Effector memory CD8-positive, alpha-beta T cell (primary cell): Measurements from ENCODE around the gene PLA2G3.
A peak's percentile ranks its signal among the peaks of the same experiment; 100 is the strongest.

Experiments used
- ATAC-seq: fragments of 150-1000 bp; cut with Tn5 transposase; replicated peaks from 2 replicates; pipeline ENCODE4 v1.10.0; 2021; ENCODE audit warnings: mild to moderate bottlenecking, moderate library complexity
- DNase-seq, 3 experiments: peaks; one replicate each; pipeline ENCODE4 v3.0.0; 2021
- H3K27ac Mint-ChIP-seq, 2 donors: one replicate each; pipeline ENCODE4 v1.8.0; 2022; ENCODE audit warnings: mild to moderate bottlenecking in 2 of 2, mixed read lengths in 2 of 2, moderate library complexity in 2 of 2
- H3K27me3 Mint-ChIP-seq, 2 donors: one replicate each; pipeline ENCODE4 v1.8.0; 2022; ENCODE audit warnings: mixed read lengths in 2 of 2
- H3K36me3 Mint-ChIP-seq: one replicate; pipeline ENCODE4 v1.8.0; 2022; ENCODE audit warnings: mild to moderate bottlenecking, moderate library complexity, mixed read lengths; ENCODE audit not compliant: insufficient read depth
- H3K4me1 Mint-ChIP-seq, 2 donors: one replicate each; pipeline ENCODE4 v1.8.0; 2022; ENCODE audit warnings: low read depth in 2 of 2, mixed read lengths in 2 of 2
- H3K4me3 Mint-ChIP-seq, 2 donors: one replicate each; pipeline ENCODE4 v1.8.0; 2022; ENCODE audit warnings: mild to moderate bottlenecking in 2 of 2, mixed read lengths in 2 of 2, moderate library complexity in 2 of 2
- H3K9me3 Mint-ChIP-seq, 2 donors: one replicate each; pipeline ENCODE4 v1.8.0; 2022; ENCODE audit warnings: mixed read lengths in 2 of 2

The PLA2G3 gene

GRCh38 chr22:31089160-31090100 is 50.9 kb downstream of the PLA2G3 start:
- H3K9me3 Mint-ChIP-seq, result no peaks in the 10 kb centered on the region
- H3K27ac Mint-ChIP-seq, result no peak overlapping the region
- no peaks in the 10 kb centered on the region for H3K27me3 Mint-ChIP-seq
- H3K4me3 Mint-ChIP-seq, result no peak overlapping the region
- no peak for ATAC-seq
- DNase-seq, result no peak
- H3K4me1 Mint-ChIP-seq, result peaks cover 3 to 4% of the 10 kb centered on the region in 2 donors
- peaks cover 5% of the 10 kb centered on the region for H3K36me3 Mint-ChIP-seq

DNA sequence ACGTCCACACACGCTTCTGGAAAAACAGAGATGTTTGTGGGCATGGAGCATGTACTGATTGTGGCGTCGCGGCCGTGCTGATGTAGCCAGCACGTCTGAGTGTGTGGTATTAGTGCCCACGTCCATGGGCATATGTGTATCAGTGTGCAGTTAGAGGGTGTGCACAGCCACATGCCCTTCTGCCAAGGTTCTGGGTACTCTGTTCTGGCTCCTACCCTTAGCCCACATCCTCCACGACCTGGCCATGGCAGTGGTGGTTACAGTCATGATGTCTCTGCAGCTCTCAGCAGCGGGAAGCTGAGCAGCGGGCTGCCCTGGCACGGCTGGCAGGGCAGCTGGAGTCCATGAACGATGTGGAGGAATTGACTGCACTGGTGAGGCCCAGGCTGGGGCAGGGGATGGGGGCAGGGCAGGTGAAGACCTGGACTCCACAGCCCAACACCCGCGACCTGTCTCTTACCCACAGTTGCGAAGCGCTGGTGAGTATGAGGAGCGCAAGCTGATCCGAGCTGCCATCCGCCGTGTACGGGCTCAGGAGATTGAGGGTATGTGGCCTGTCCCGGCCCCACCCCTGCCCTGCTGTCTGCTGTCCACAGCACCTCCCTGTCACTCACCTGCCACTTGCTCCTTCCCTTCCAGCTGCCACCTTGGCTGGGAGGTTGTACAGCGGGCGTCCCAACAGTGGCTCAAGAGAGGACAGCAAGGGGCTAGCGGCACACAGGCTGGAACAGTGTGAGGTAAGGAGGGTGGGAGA is 51.9 kb downstream of the PLA2G3 start:
- ATAC-seq (no peak), DNase-seq (no peak)
- no peaks in the 10 kb centered on the region for H3K27me3 Mint-ChIP-seq
- no peak overlapping the region for H3K4me3 Mint-ChIP-seq
- peaks cover 8 to 13% of the 10 kb centered on the region in 2 donors for H3K4me1 Mint-ChIP-seq
- peaks cover 5% of the 10 kb centered on the region for H3K36me3 Mint-ChIP-seq
- H3K27ac Mint-ChIP-seq, result no peak overlapping the region
- no peaks in the 10 kb centered on the region for H3K9me3 Mint-ChIP-seq

DNA sequence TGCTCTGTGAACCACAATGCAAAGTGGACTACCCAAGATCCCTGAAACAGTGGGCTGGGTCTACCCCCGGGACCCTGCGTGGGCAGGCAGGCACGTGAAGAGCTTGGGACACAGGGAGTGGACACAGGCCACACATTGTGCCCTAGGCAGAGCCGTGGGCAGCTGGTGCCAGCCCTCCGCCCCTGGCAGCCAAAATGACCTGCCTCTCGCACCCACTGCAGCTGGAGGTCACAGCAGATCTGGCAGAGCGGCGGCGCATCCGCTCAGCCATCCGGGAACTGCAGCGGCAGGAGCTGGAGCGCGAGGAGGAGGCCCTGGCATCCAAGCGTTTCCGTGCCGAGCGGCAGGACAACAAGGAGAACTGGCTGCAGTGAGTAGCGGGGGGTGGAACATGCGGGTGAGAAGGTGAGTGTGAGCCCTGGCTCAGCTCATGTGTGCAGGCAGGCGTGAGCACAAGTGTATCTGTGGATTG is 52.5 kb downstream of the PLA2G3 start:
- Mint-ChIP-seq H3K9me3 (no peaks in the 10 kb centered on the region), H3K27me3 (no peaks in the 10 kb centered on the region), H3K36me3 (peaks cover 5% of the 10 kb centered on the region), H3K4me3 (no peak overlapping the region), H3K4me1 (peaks cover 8 to 18% of the 10 kb centered on the region in 2 donors), H3K27ac (no peak overlapping the region)
- no peak for DNase-seq
- no peak for ATAC-seq

- DNase-seq (no peak), ATAC-seq (no peak)
- no peaks in the 10 kb centered on the region for H3K9me3 Mint-ChIP-seq
- H3K27ac Mint-ChIP-seq, result no peak overlapping the region
- no peaks in the 10 kb centered on the region for H3K27me3 Mint-ChIP-seq
- peaks cover 5% of the 10 kb centered on the region for H3K36me3 Mint-ChIP-seq
- H3K4me1 Mint-ChIP-seq, result peaks cover 16 to 24% of the 10 kb centered on the region in 2 donors
- H3K4me3 Mint-ChIP-seq, result no peak overlapping the region
Measured at GRCh38 chr22:31086703-31087330, 53.5 kb downstream of the PLA2G3 start.

GRCh38 chr22:31085928-31086327 is 54.4 kb downstream of the PLA2G3 start:
- Mint-ChIP-seq H3K4me3 (peak overlapping the region in 1 of 2 donors; percentile 90), H3K4me1 (peaks cover 25 to 32% of the 10 kb centered on the region in 2 donors), H3K27ac (no peak overlapping the region), H3K36me3 (peaks cover 12% of the 10 kb centered on the region), H3K27me3 (no peaks in the 10 kb centered on the region), H3K9me3 (no peaks in the 10 kb centered on the region)
- no peak for ATAC-seq
- DNase-seq, result no peak

DNA sequence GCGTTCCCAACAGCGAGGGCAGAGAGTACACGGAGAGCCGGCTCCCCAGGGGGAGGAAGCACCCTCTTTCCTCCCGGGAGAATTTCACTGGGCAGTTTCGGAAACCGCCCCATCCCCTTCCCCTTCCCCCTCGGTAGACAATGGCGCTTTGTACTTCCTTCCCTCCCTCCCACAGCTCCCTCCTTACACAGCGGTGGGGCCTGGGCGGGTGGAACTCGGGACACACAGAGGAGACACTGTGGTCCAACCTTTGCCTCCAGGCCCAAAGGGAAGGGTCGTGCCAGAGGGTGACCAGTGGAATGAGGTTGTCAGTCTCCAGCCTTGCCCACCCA is 54.8 kb downstream of the PLA2G3 start:
- peaks cover 12% of the 10 kb centered on the region for H3K36me3 Mint-ChIP-seq
- no peaks in the 10 kb centered on the region for H3K27me3 Mint-ChIP-seq
- no peaks in the 10 kb centered on the region for H3K9me3 Mint-ChIP-seq
- peaks cover 29 to 36% of the 10 kb centered on the region in 2 donors for H3K4me1 Mint-ChIP-seq
- DNase-seq (no peak), ATAC-seq (no peak)
- peak overlapping the region; percentile 83 to 90 for H3K4me3 Mint-ChIP-seq
- peak overlapping the region; percentile 79 to 80 for H3K27ac Mint-ChIP-seq

DNA sequence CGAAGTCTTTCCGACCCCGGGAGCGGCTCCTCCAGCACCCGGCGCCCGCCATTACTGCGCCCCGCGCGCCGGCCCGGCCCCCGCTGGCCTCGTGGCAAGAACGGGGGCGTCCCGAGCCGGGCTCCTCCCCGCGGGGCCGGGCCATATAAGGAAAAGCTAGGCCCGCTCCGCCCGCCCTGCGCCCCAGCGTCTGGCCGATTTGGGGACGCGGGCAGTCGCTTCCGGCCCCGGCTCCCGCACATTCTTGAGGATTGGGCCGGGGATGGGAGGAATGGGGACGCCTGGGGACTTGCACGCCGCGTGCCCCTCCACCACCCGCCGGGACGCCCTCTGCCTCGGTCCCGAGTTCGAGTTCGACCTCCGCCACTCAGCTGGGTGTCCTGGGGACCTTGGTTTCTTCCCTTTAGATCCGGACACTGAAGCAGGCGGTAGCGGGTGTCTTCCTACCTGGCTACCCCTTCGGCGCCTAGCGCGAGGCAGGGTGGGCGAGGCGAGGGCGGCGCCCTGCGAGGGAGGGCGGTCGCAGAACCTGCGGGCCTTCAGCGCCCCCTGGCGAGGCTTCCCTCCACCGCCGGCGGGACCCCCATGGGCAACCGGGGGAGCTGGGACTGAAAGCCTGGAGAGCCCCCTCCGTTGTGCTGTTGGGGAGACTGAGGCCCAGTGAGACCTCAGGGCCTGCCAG is 55.4 kb downstream of the PLA2G3 start:
- DNase-seq, result peak; percentile 80 to 82 (median 81)
- Mint-ChIP-seq H3K27ac (peak overlapping the region; percentile 79 to 80), H3K36me3 (peaks cover 12% of the 10 kb centered on the region)

More for the DNA sequence above, 55.4 kb downstream of the PLA2G3 start:
- peak; percentile 87 for ATAC-seq
- peaks cover 30 to 37% of the 10 kb centered on the region in 2 donors for H3K4me1 Mint-ChIP-seq
- H3K4me3 Mint-ChIP-seq, result peak overlapping the region; percentile 83 to 90
- no peaks in the 10 kb centered on the region for H3K9me3 Mint-ChIP-seq
- H3K27me3 Mint-ChIP-seq, result no peaks in the 10 kb centered on the region
